OCI-LY7 (cell line): ENCODE data around the gene OSBPL6. TPM values are rescaled to one million over a fixed set of nuclear protein-coding genes. Genes with fewer than 3 reads are reported as not detected.

Experiments
- BruUV-seq: library from RNA; stranded (reverse); fragments of 400-500 nt; replicated peaks from 2 replicates; lab custom pipeline; 2021; lab: Mats Ljungman, UMichigan
- CTCF ChIA-PET: fragments of 300-600 bp; sonication (Branson Sonifier 250); formaldehyde crosslinking; loops from one replicate; lab custom pipeline; 2022; ENCODE audit warnings: antibody characterized with exemption; ENCODE audit not compliant: unreplicated experiment; lab: Charles Lee
- POLR2A ChIA-PET: fragments of 300-600 bp; sonication (Branson Sonifier 250); formaldehyde crosslinking; loops from one replicate; lab custom pipeline; 2022; ENCODE audit warnings: antibody characterized with exemption; lab: Charles Lee
- DNase-seq: peaks from one replicate; pipeline ENCODE4 v3.0.0-alpha.2; 2015; ENCODE audit warnings: low spot score
- H2AFZ ChIP-seq: fragments of 200-600 bp; sonication (generic), shearing (Covaris generic); 2 replicates; pipeline ENCODE4 v1.6.1; 2014; ENCODE audit warnings: mild to moderate bottlenecking, antibody characterized with exemption, low read length, moderate library complexity
- H3K27ac ChIP-seq: fragments of 200-600 bp; sonication (generic); 2 replicates; pipeline ENCODE4 v1.5.1; 2014; ENCODE audit warnings: mixed run types, low read depth, mild to moderate bottlenecking, moderate library complexity, low read length, inconsistent platforms; ENCODE audit not compliant: poor library complexity, severe bottlenecking
- H3K36me3 ChIP-seq: fragments of 200-600 bp; sonication (generic); 2 replicates; pipeline ENCODE4 v1.6.1; 2014; ENCODE audit warnings: mild to moderate bottlenecking, antibody characterized with exemption, low read length, moderate library complexity, mixed read lengths; ENCODE audit not compliant: insufficient read depth
- H3K4me1 ChIP-seq: fragments of 200-600 bp; sonication (generic); 2 replicates; pipeline ENCODE4 v1.5.1; 2014; ENCODE audit warnings: mild to moderate bottlenecking, low read length; ENCODE audit not compliant: insufficient read depth, poor library complexity, severe bottlenecking
- H3K4me2 ChIP-seq: fragments of 200-600 bp; sonication (generic); 2 replicates; pipeline ENCODE4 v1.6.1; 2014; ENCODE audit warnings: mild to moderate bottlenecking, low read length
- H3K4me3 ChIP-seq: fragments of 200-600 bp; sonication (generic); 2 replicates; pipeline ENCODE4 v1.5.1; 2014; ENCODE audit warnings: mild to moderate bottlenecking, low read depth, low read length; ENCODE audit not compliant: poor library complexity, severe bottlenecking
- H3K79me2 ChIP-seq: fragments of 200-600 bp; sonication (generic); 2 replicates; pipeline ENCODE4 v1.6.1; 2016; ENCODE audit warnings: low read depth, mild to moderate bottlenecking, low read length, moderate library complexity, mixed read lengths; ENCODE audit not compliant: insufficient read depth
- H3K9me2 ChIP-seq: fragments of 200-600 bp; sonication (generic); 2 replicates; pipeline ENCODE4 v1.6.1; 2016; ENCODE audit warnings: mild to moderate bottlenecking, low read length, mixed read lengths; ENCODE audit not compliant: insufficient read depth
- H3K9me3 ChIP-seq: fragments of 200-600 bp; sonication (generic); 2 replicates; pipeline ENCODE4 v1.6.1; 2014; ENCODE audit warnings: mild to moderate bottlenecking, mixed run types, low read length, mixed read lengths
- H4K20me1 ChIP-seq: fragments of 200-600 bp; sonication (generic); 2 replicates; pipeline ENCODE4 v1.6.1; 2014; ENCODE audit warnings: mild to moderate bottlenecking, antibody characterized with exemption, low read length, moderate library complexity, mixed read lengths; ENCODE audit not compliant: insufficient read depth
- CTCF ChIP-seq: fragments of 200-600 bp; sonication (generic); conservative IDR thresholded peaks from 2 replicates; pipeline ENCODE4 v1.5.1; 2014; ENCODE audit warnings: mild to moderate bottlenecking, antibody characterized with exemption, low read length, moderate library complexity, mixed read lengths
- EZH2phosphoT487 ChIP-seq: fragments of 200-600 bp; sonication (generic); IDR thresholded peaks from 2 replicates; pipeline ENCODE4 v1.6.1; 2018; ENCODE audit warnings: low read depth, borderline replicate concordance, mild to moderate bottlenecking, mixed run types, antibody characterized with exemption, low read length, moderate library complexity, mixed read lengths
- intact Hi-C: fragments of 100-400 bp; cut with micrococcal nuclease; formaldehyde crosslinking; loops from one replicate; pipeline ENCODE4 v1.10.0; 2022; ENCODE audit not compliant: unreplicated experiment
- total RNA-seq, 2 experiments: library from RNA; depleted of rRNA in 1 of 2; stranded (reverse); fragments of >200 nt in 1 of 2; shearing (Covaris generic) in 1 of 2; gene quantifications; 2 replicates each; pipeline ENCODE4 v1.2.3, GENCODE V29; 2014 to 2022

OSBPL6 gene
- total RNA-seq, 2 experiments from 2014 or later, result not detected

- no peaks in the 10 kb centered on the region for H4K20me1 ChIP-seq
- no peak overlapping the region for H2AFZ ChIP-seq
- H3K4me3 ChIP-seq, result no peak overlapping the region
- ChIA-PET CTCF (no interaction called here), POLR2A (no interaction called here)
- no peaks in the 10 kb centered on the region for H3K79me2 ChIP-seq
- H3K27ac ChIP-seq, result no peak overlapping the region
- H3K4me2 ChIP-seq, result no peak overlapping the region
- no peaks in the 10 kb centered on the region for H3K36me3 ChIP-seq
- H3K9me2 ChIP-seq, result no peaks in the 10 kb centered on the region
- intact Hi-C loops, result no loop called here
- no peaks in the 10 kb centered on the region for H3K4me1 ChIP-seq
- BruUV-seq, result no TSS peak
- TF ChIP-seq EZH2phosphoT487, result no peak
- no peak for TF ChIP-seq CTCF
- DNase-seq, result no peak
- H3K9me3 ChIP-seq, result no peaks in the 10 kb centered on the region
Measured at GRCh38 chr2:178292586-178292985, 98.3 kb downstream of the OSBPL6 start.

GRCh38 chr2:178295115-178295514, 100.8 kb downstream of the OSBPL6 start:
- intact Hi-C loops, result no loop called here
- Histone ChIP-seq H4K20me1 (no peaks in the 10 kb centered on the region), H3K79me2 (no peaks in the 10 kb centered on the region), H3K4me1 (no peaks in the 10 kb centered on the region), H3K9me3 (no peaks in the 10 kb centered on the region), H2AFZ (no peak overlapping the region), H3K27ac (no peak overlapping the region), H3K36me3 (no peaks in the 10 kb centered on the region), H3K4me3 (no peak overlapping the region), H3K9me2 (no peaks in the 10 kb centered on the region), H3K4me2 (no peak overlapping the region)
- ChIA-PET POLR2A (interaction anchor here (0.7 kb wide), 1 partner anchor 31 kb away, joined by 4 read pairs; no protein-coding TSS in a partner anchor), CTCF (no interaction called here)
- no TSS peak for BruUV-seq
- DNase-seq, result no peak
- TF ChIP-seq CTCF, result no peak
- TF ChIP-seq EZH2phosphoT487, result no peak

GRCh38 chr2:178295906-178296305, 101.6 kb downstream of the OSBPL6 start:
- H2AFZ ChIP-seq, result no peak overlapping the region
- no peaks in the 10 kb centered on the region for H3K36me3 ChIP-seq
- no peaks in the 10 kb centered on the region for H3K79me2 ChIP-seq
- no peak overlapping the region for H3K4me2 ChIP-seq
- no peaks in the 10 kb centered on the region for H3K9me3 ChIP-seq
- intact Hi-C loops, result no loop called here
- no peaks in the 10 kb centered on the region for H4K20me1 ChIP-seq
- no peak overlapping the region for H3K27ac ChIP-seq
- TF ChIP-seq CTCF (no peak), EZH2phosphoT487 (no peak)
- CTCF ChIA-PET, result no interaction called here
- DNase-seq, result no peak
- no peak overlapping the region for H3K4me3 ChIP-seq
- no peaks in the 10 kb centered on the region for H3K9me2 ChIP-seq
- BruUV-seq, result no TSS peak
- H3K4me1 ChIP-seq, result no peaks in the 10 kb centered on the region
- POLR2A ChIA-PET, result interaction anchor here (0.6 kb wide), 1 partner anchor 289 kb away, joined by 4 read pairs; no protein-coding TSS in a partner anchor
